Activated naive CD4-positive, alpha-beta T cell treated with anti-CD3 and anti-CD28 coated beads for 36 hours (primary cell): Measurements from ENCODE around the gene AXL. TPM values are rescaled to one million over a fixed set of nuclear protein-coding genes. Genes with fewer than 3 reads are reported as not detected.

Experiments
- CTCF ChIA-PET: fragments of 350-600 bp; sonication (Branson Sonifier 250); formaldehyde crosslinking; loops from one replicate; lab custom pipeline; 2021; ENCODE audit warnings: antibody characterized with exemption; lab: Charles Lee
- DNase-seq: peaks from one replicate; pipeline ENCODE4 v3.0.0-alpha.2; 2020
- H3K27ac Mint-ChIP-seq: one replicate; pipeline ENCODE4 v1.8.0; 2021; ENCODE audit warnings: mild to moderate bottlenecking, mixed read lengths
- H3K27me3 Mint-ChIP-seq: one replicate; pipeline ENCODE4 v1.8.0; 2021; ENCODE audit warnings: low read depth, mixed read lengths
- H3K36me3 Mint-ChIP-seq: one replicate; pipeline ENCODE4 v1.8.0; 2021; ENCODE audit warnings: low read depth, mixed read lengths
- H3K4me1 Mint-ChIP-seq: one replicate; pipeline ENCODE4 v1.8.0; 2021; ENCODE audit warnings: low read depth, mixed read lengths
- H3K4me3 Mint-ChIP-seq: one replicate; pipeline ENCODE4 v1.8.0; 2021; ENCODE audit warnings: mild to moderate bottlenecking, moderate library complexity, mixed read lengths
- H3K9me3 Mint-ChIP-seq: one replicate; pipeline ENCODE4 v1.8.0; 2021; ENCODE audit warnings: mixed read lengths
- intact Hi-C: fragments of 100-400 bp; cut with micrococcal nuclease; formaldehyde crosslinking; loops from one replicate; pipeline ENCODE4 v1.15.1; 2023
- total RNA-seq, 2 experiments: library from RNA; stranded (reverse); gene quantifications; one replicate each; pipeline ENCODE4 v1.2.3, GENCODE V29; 2021

The AXL gene
- total RNA-seq, 2 experiments from 2014 or later = 0.10 TPM; not detected in 1

DNA sequence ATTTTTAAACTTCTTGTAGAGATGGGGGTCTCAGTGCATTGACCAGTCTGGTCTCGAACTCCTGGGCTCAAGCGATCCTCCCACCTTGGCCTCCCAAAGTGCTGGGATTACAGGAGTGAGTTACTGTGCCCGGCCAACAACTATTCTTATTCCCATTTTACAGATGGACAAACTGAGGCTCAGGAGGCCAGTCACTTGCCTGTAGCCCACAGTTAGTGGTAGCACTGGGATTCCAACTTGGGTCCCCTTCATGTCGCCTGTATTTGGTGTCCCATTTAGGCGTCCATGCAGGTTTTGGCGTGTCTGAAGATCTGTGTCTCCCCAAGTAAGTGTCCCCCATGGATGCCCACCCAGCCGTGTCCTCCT, 791 bp upstream of the AXL start:
- no peaks in the 10 kb centered on the region for H3K36me3 Mint-ChIP-seq
- no peak for DNase-seq
- no peaks in the 10 kb centered on the region for H3K9me3 Mint-ChIP-seq
- H3K4me1 Mint-ChIP-seq = no peaks in the 10 kb centered on the region
- H3K4me3 Mint-ChIP-seq = no peak overlapping the region
- peaks cover 21% of the 10 kb centered on the region for H3K27me3 Mint-ChIP-seq
- CTCF ChIA-PET = no interaction called here
- intact Hi-C loops = no loop called here
- H3K27ac Mint-ChIP-seq = no peak overlapping the region

DNA sequence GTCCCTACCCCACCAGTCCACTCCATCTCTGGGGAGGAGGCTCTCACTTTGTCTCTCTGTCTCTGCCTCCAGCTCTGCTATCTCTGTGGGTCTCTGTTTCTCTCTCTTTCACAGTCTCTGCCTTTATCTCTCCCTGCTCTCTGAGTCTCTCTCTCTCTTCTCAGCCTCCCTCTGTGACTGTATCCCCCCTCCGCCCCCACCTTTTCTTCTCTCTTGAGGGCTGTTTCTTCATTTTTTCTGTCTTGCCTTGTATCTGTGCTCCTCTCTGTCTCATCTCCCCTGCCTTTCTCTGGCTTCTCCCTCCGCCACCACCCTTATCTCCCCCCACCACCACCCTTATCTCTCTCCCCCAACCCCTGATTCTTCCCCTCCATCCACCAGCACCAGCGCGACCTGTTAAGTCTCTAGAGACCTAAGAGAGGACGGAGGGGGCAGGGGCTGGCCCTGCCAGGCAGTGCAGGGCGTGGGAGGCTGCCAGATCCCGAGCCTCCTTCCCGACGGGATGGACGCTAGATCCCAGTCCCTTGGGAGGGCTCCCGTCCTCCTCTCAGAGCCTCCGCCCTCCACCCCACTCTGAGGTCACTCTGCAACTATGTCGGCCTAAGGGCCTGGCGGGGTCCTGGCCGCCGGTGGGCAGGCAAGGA, 1.0 kb downstream of the AXL start:
- no peaks in the 10 kb centered on the region for H3K4me1 Mint-ChIP-seq
- peaks cover 21% of the 10 kb centered on the region for H3K27me3 Mint-ChIP-seq
- no peak overlapping the region for H3K27ac Mint-ChIP-seq
- H3K9me3 Mint-ChIP-seq = no peaks in the 10 kb centered on the region
- no peaks in the 10 kb centered on the region for H3K36me3 Mint-ChIP-seq
- H3K4me3 Mint-ChIP-seq = no peak overlapping the region
- no peak for DNase-seq
- intact Hi-C loops = no loop called here
- CTCF ChIA-PET = interaction anchor here (0.7 to 0.9 kb wide), 2 partner anchors 93 to 229 kb away, joined by 3 read pairs; no protein-coding TSS in a partner anchor

DNA sequence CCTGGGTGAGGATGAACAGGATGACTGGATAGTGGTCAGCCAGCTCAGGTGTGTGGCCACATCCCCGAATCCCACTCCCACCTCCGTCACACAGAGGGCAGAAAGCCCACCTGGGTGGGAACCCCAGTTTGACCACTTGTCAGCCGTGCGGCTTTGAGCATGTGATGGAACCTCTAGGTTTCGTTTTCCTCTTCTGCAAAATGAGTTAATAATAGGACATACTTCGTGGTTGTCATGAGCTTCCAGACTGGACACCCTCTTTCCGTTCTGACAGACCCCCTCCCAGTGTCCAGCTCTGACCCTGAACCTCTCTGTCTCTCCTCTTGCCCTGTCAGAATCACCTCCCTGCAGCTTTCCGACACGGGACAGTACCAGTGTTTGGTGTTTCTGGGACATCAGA, 1.8 kb downstream of the AXL start:
- Mint-ChIP-seq H3K4me1 (peaks cover 6% of the 10 kb centered on the region), H3K4me3 (no peak overlapping the region), H3K9me3 (no peaks in the 10 kb centered on the region), H3K36me3 (no peaks in the 10 kb centered on the region), H3K27ac (no peak overlapping the region), H3K27me3 (peaks cover 21% of the 10 kb centered on the region)
- CTCF ChIA-PET = interaction anchor here (0.7 to 0.9 kb wide), 2 partner anchors 94 to 228 kb away, joined by 3 read pairs; no protein-coding TSS in a partner anchor
- intact Hi-C loops = no loop called here
- DNase-seq = no peak

DNA sequence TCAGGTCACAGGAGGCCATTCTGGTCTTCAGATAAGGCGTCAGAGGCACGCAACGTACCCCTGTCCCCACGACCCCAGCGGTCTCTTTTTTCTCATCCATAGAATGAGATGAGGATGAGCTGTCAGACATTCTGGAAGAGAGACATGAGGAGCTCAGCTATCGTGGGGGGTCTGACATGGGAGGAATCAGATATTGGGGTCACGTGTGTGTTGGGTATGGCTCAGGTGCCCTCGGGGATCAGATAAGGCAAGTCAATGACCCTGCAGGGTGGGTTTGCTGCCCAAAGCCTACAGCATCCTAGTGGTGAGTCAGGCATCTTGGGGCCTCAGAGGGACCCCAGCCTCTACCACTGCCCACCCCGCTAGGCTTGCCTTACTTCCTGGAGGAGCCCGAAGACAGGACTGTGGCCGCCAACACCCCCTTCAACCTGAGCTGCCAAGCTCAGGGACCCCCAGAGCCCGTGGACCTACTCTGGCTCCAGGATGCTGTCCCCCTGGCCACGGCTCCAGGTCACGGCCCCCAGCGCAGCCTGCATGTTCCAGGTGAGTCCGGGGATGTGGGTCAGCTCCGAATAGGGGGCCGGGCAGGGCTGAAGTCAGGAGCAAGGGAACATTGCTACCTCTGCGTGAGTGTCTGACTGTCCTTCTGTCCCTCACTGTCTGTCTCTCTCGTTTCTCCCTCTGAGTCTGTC, 2.6 kb downstream of the AXL start:
- DNase-seq = no peak
- peaks cover 21% of the 10 kb centered on the region for H3K27me3 Mint-ChIP-seq
- intact Hi-C loops = no loop called here
- H3K4me1 Mint-ChIP-seq = peaks cover 10% of the 10 kb centered on the region
- CTCF ChIA-PET = no interaction called here
- no peak overlapping the region for H3K4me3 Mint-ChIP-seq
- H3K9me3 Mint-ChIP-seq = no peaks in the 10 kb centered on the region
- no peaks in the 10 kb centered on the region for H3K36me3 Mint-ChIP-seq
- H3K27ac Mint-ChIP-seq = no peak overlapping the region

DNA sequence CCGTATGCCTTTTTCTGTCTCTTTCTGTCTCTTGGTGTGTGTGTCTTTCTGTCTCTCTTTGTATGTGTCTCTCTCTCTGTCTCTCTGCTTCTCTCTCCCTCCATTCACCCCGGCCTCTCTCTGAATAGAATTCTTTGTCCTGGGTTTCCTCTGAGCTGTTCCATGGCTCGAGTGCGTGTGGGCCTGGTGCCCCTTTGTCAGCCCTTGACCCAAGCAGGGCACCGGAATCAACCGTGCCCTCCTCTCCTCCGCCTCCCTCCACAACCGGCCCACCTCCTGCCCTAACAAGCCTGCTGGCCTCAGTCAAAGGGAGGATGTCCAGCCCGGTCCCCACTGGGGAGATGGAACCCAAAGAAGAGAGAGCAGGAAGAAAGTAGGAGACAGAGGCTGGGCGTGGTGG, 3.2 kb downstream of the AXL start:
- Mint-ChIP-seq H3K4me3 (no peak overlapping the region), H3K9me3 (no peaks in the 10 kb centered on the region), H3K36me3 (no peaks in the 10 kb centered on the region), H3K27ac (no peak overlapping the region), H3K4me1 (peaks cover 15% of the 10 kb centered on the region), H3K27me3 (peaks cover 18% of the 10 kb centered on the region)
- CTCF ChIA-PET = no interaction called here
- intact Hi-C loops = no loop called here
- no peak for DNase-seq

DNA sequence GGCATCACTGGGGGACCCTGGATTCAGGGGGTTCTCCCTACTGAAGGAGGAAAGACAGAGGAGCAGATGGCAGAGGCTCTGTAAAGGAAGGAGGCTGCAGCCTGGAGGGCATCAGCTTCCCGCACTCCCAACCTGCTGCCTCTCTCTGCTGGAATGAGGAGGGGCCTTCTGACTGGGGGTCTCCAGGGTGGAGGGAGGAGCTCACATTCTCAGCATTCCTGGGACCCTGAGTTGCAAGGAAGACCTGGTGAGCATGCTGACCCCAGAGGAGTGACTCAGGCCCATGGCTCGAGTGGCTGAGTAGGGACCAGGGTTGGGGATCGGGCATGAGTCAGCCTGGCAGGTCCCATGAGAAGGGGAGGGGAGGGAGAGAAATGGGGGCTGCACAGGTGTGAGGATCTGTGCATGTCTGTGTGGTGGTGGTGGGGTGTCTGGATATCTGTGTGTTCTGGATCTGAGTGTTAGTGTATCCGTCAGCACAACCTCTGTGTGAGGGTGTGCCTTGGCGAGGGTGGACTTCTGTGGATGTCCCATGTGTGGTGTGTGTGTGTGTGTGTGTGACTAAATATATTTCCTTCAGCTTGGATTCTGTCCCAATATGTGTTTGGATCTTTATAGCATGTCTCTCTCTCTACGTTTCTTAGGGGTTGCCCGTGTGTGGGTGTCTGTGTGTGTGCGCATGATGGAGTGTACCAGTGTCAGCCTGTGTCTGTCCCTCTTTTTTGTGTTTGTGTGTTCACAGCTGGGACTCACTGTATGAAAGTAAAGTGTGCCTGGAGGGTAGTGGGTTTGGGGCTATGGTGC, 4.6 kb downstream of the AXL start:
- CTCF ChIA-PET = interaction anchor here (0.6 to 1.1 kb wide), 2 partner anchors 19 to 42 kb away, joined by 5 to 6 read pairs; no protein-coding TSS in a partner anchor
- Mint-ChIP-seq H3K4me1 (peaks cover 17% of the 10 kb centered on the region), H3K36me3 (no peaks in the 10 kb centered on the region), H3K9me3 (no peaks in the 10 kb centered on the region), H3K27ac (no peak overlapping the region), H3K27me3 (peaks cover 11% of the 10 kb centered on the region), H3K4me3 (no peak overlapping the region)
- no peak for DNase-seq
- intact Hi-C loops = no loop called here

DNA sequence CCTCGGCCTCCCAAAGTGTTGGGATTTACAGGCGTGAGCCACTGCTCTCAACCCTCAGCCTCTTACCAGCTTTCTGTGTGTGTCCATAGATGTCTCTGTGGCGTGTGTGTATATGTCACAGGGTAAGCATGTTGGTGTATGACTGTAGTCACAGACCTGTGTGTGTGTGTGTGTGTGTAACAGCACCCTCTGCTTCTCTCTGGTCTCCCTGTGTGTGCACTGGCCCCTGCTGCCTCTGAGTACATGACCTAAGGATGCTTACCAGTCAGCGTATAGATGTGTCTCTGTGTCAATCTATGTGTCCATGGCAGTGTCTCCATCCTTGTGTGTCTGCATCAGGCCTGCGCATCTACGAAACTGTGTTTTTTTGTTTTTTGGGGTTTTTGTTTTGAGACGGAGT, 5.6 kb downstream of the AXL start:
- no peak overlapping the region for H3K4me3 Mint-ChIP-seq
- intact Hi-C loops = loop anchor here (1.0 kb wide), 1 partner anchor 39 kb away; no protein-coding TSS in a partner anchor
- no peaks in the 10 kb centered on the region for H3K36me3 Mint-ChIP-seq
- CTCF ChIA-PET = interaction anchor here (1.1 kb wide), 1 partner anchor 20 kb away, joined by 6 read pairs; no protein-coding TSS in a partner anchor
- peaks cover 17% of the 10 kb centered on the region for H3K4me1 Mint-ChIP-seq
- peaks cover 8% of the 10 kb centered on the region for H3K27me3 Mint-ChIP-seq
- no peak overlapping the region for H3K27ac Mint-ChIP-seq
- DNase-seq = no peak
- H3K9me3 Mint-ChIP-seq = no peaks in the 10 kb centered on the region

DNA sequence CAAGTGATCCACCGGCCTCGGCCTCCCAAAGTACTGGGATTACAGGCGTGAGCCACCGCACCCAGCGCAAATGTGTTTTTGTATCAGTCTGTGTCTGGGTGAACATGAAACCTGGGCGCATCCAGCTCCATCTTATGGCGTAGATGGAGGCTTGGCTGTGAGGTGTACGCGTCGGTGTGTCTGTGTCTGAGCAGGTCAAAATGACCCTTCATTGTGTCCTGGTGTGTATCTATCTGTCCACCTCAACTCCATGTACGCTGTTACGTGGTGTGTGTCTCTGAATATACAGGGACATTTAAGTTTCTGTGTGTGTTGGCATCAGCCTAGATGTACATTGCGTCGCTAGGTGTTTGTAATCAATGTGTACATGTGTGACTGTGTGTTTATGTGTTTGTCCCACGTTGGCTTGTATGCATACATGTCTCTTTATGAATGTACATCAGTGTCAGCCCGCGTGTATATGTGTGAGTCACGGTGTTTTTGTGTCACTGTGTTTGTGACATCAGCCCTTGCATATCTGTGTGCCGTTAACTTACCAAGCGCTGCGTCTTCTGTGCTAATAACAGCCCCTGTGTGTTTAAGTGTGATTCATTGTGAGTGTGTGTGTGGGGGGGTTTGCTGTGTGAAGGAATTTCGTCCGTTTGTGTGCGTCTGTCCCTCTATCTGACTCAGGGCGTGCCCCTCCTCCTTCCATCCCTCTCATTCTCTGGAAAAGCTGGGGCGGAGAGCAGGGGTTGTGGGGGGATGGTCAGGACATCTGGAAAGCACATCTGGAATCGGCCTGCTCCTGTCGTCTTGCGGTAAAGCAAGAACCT, 6.4 kb downstream of the AXL start:
- Mint-ChIP-seq H3K27me3 (peaks cover 4% of the 10 kb centered on the region), H3K4me3 (peak overlapping the region; percentile 59), H3K36me3 (no peaks in the 10 kb centered on the region), H3K27ac (peak overlapping the region; percentile 55), H3K9me3 (no peaks in the 10 kb centered on the region), H3K4me1 (peaks cover 17% of the 10 kb centered on the region)
- CTCF ChIA-PET = no interaction called here
- intact Hi-C loops = loop anchor here (1.0 kb wide), 1 partner anchor 38 kb away; no protein-coding TSS in a partner anchor
- DNase-seq = peak; percentile 64

DNA sequence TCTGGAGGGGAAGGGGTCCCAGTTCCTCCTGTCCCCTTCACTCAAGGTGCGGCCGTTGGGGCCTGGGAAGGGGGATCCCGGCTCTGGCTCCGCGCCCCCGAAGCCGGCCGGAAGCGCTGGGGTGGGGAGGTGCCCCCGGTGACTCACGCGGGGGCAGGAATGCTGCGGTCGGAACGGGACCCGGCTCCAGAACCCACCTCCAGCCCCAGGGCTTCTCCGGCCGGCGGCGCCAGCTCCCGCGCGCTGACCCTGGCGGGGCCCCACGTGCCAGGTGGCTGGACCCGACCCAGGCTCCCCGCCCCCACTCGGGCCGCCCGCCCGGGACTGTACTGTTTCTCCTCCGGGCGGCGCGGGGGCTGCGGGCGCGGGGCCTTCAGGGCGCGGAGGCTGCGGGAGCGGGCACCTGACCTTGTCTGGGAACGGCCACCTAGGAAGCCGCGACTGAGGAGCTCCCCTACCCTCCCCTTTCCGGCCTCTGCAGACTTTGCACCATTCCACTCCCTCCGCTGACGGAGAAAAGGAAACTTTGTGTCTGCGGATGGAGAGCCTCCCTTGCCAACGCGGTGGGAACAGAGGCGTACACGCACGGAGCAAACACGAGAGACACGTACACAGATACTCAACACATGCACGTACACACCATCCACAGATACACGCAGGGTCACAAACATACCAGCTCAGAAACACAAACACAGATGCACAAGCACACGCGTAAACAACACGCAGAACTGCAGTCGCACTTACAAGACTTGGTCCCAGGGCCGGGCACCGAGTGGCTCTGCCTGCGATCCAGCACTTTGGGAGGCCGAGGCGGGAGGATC, 7.2 kb downstream of the AXL start:
- intact Hi-C loops = no loop called here
- Mint-ChIP-seq H3K4me3 (peak overlapping the region; percentile 83), H3K9me3 (no peaks in the 10 kb centered on the region), H3K27ac (no peak overlapping the region), H3K36me3 (no peaks in the 10 kb centered on the region), H3K4me1 (peaks cover 17% of the 10 kb centered on the region), H3K27me3 (no peaks in the 10 kb centered on the region)
- CTCF ChIA-PET = interaction anchor here (0.6 to 0.8 kb wide), 2 partner anchors 22 to 33 kb away, joined by 3 to 4 read pairs; no protein-coding TSS in a partner anchor
- DNase-seq = peak; percentile 69

DNA sequence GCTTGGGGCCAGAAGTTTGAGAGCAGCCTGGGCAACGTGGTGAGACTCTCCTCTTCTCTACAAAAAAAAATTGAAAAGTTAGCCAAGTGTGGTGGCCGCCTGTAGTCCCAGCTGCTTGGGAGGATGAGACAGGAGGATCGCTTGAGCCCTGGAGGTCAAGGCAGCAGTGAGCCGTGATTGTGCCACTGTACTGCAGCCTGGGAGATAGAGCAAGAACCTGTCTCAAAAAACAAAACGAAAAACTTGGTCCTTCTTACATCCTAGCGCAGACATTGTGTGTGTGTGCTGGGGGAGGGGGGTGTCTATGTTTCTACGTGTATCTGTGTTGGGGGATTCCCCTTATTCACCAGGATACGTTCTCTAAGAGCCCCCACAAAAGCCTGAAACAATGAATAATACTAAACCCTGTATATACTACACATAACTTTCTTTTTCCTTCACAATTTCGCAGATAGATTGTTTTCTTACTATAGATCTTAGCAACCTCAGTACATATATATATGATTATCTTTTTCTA, 7.9 kb downstream of the AXL start:
- no peaks in the 10 kb centered on the region for H3K27me3 Mint-ChIP-seq
- no peaks in the 10 kb centered on the region for H3K36me3 Mint-ChIP-seq

DNA sequence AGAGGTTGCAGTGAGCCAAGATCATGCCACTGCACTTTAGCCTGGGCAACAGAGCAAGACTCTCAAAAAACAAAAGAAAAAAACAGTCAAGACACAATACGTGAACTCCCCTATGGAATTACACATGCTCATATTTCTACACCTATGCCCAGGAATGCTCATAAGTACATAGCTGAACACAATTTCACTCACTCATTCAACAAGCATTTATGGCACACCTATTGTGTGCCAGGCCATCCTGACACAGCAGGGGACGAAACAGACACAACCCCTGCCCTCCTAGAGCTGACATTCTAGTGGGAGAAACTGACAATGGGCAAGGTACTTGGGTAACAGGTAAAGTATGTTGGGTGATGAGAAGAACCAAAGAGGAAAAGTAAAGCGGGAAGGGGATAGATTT, 9.5 kb downstream of the AXL start:
- Mint-ChIP-seq H3K36me3 (no peaks in the 10 kb centered on the region), H3K4me3 (no peak overlapping the region), H3K9me3 (no peaks in the 10 kb centered on the region), H3K27ac (no peak overlapping the region), H3K27me3 (no peaks in the 10 kb centered on the region), H3K4me1 (peaks cover 17% of the 10 kb centered on the region)
- intact Hi-C loops = no loop called here
- CTCF ChIA-PET = interaction anchor here (0.7 to 1.5 kb wide), 3 partner anchors 32 to 547 kb away, joined by 3 to 5 read pairs (median 4); no protein-coding TSS in a partner anchor
- no peak for DNase-seq

More for the DNA sequence above, 7.9 kb downstream of the AXL start:
- Mint-ChIP-seq H3K27ac (no peak overlapping the region), H3K4me1 (peaks cover 17% of the 10 kb centered on the region), H3K4me3 (peak overlapping the region; percentile 83), H3K9me3 (no peaks in the 10 kb centered on the region)
- DNase-seq = peak; percentile 38
- CTCF ChIA-PET = interaction anchor here (0.6 to 0.8 kb wide), 2 partner anchors 22 to 32 kb away, joined by 3 to 4 read pairs; no protein-coding TSS in a partner anchor
- intact Hi-C loops = no loop called here
